Skeletal muscle satellite cell (primary cell): Measurements from ENCODE around the gene MEST. TPM values are rescaled to one million over a fixed set of nuclear protein-coding genes. Genes with fewer than 3 reads are reported as not detected.
"Not testable (repeated sequence)": the region's sequence is repeated elsewhere in the genome, so short reads cannot be mapped to it uniquely, and the experiment has no call there.

Experiments
- H3K27me3 ChIP-seq: 2 replicates; pipeline ENCODE4 v1.7.0; 2013; ENCODE audit warnings: low read length; ENCODE audit not compliant: control insufficient read depth, insufficient read depth
- H3K36me3 ChIP-seq: 2 replicates; pipeline ENCODE4 v1.7.0; 2013; ENCODE audit warnings: mild to moderate bottlenecking, control low read depth, low read length; ENCODE audit not compliant: insufficient read depth
- H3K4me1 ChIP-seq: 2 replicates; pipeline ENCODE4 v1.7.0; 2013; ENCODE audit warnings: low read length; ENCODE audit not compliant: control insufficient read depth, insufficient read depth
- H3K4me2 ChIP-seq: 2 replicates; pipeline ENCODE4 v1.7.0; 2013; ENCODE audit warnings: mild to moderate bottlenecking, low read length
- H3K4me3 ChIP-seq: 2 replicates; pipeline ENCODE4 v1.7.0; 2013; ENCODE audit warnings: low read length
- H3K9ac ChIP-seq: 2 replicates; pipeline ENCODE4 v1.7.0; 2013; ENCODE audit warnings: mild to moderate bottlenecking, low read depth, low read length, moderate library complexity
- H3K9me3 ChIP-seq: replicated peaks from 2 replicates; pipeline ENCODE4 v1.7.0; 2013; ENCODE audit warnings: mild to moderate bottlenecking, control low read depth, low read length
- total RNA-seq: library from RNA; depleted of rRNA; stranded (reverse); fragments of >200 nt; gene quantifications from 2 replicates; pipeline ENCODE4 v1.2.3, GENCODE V29; 2012; rRNA removed

The MEST gene, protein sequence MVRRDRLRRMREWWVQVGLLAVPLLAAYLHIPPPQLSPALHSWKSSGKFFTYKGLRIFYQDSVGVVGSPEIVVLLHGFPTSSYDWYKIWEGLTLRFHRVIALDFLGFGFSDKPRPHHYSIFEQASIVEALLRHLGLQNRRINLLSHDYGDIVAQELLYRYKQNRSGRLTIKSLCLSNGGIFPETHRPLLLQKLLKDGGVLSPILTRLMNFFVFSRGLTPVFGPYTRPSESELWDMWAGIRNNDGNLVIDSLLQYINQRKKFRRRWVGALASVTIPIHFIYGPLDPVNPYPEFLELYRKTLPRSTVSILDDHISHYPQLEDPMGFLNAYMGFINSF
- total RNA-seq = 25.3 and 41.3 TPM in 2 replicates

DNA sequence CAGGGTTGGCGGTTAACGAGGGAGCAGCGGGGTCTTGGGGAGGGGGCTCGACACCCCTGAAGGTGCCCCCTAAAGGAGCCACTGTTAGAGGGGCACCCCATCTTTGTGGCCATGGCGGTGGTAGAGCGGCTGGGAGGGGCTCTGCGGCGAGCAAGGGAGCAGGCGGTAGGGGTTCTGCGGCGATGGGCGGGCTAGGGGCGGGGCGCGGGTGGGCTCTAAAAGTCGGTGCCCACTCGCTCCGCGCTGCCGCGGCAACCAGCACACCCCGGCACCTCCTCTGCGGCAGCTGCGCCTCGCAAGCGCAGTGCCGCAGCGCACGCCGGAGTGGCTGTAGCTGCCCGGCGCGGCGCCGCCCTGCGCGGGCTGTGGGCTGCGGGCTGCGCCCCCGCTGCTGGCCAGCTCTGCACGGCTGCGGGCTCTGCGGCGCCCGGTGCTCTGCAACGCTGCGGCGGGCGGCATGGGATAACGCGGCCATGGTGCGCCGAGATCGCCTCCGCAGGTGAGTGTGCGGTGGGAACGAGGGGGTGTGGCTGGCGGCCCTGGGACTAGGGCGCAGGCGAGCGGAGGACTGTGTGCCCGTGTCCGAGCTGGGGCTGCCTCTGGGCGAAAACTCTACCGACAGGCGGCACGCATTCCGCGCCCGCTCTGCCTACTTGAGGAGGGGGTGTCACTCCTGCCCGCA is at the start of gene MEST:
MEST (plus strand) TSS at position 245 of the 682 bp plus-strand sequence; CDS start at position 474, 229 bp downstream.
- H3K9ac ChIP-seq = peak within 1 kb of the TSS; percentile 32
- H3K4me2 ChIP-seq = peak within 1 kb of the TSS; percentile 77
- peaks cover 21% of the 10 kb centered on the region for H3K4me1 ChIP-seq
- no peaks in the 10 kb centered on the region for H3K9me3 ChIP-seq
- peak within 1 kb of the TSS; percentile 63 for H3K4me3 ChIP-seq
- H3K36me3 ChIP-seq = no peaks in the 10 kb centered on the region
- peaks cover 45% of the 10 kb centered on the region for H3K27me3 ChIP-seq

DNA sequence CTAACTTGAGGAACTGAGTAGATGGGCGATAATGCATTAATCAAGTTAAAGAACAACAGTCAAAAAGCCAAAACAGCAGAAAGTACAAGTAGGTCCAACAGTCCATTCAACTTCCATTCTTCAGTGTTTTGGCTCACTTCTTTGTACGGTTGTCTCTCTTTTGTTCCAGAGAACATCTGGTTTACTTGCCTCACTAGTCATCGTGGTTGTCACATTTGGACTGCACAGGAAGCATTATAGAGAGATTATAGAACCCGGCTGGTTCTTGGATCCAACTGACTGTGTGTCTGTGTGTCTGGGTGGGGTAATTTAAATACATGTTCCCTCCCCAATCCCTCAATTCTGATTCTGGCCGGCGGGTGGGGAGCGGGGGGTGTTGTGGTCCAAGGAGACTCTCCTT is 49.3 kb upstream of the MEST start:
- Histone ChIP-seq H3K27me3 (no peaks in the 10 kb centered on the region), H3K9me3 (no peaks in the 10 kb centered on the region), H3K4me3 (no peak overlapping the region), H3K9ac (no peak overlapping the region), H3K4me2 (no peak overlapping the region), H3K36me3 (no peaks in the 10 kb centered on the region), H3K4me1 (peaks cover 11% of the 10 kb centered on the region)

DNA sequence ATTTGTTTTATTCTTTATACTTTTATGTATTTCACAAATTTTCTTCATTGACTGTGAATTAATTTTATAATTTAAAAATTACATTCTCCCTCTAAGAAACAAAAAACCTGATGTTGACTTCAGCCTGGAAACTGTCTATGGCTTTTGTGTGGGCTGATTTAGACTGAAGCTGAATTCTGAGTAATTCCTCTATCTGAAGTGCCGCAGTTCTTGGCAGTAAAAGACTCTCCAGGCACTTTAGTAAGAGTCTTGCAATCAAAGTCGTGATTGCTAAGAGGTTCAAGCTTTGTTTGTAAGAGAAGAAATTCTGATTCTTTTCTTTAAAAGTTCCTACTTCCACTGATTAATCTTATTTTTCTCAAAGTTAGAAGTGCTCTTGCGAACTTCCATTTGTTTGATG is 47.7 kb upstream of the MEST start:
- H3K36me3 ChIP-seq = no peaks in the 10 kb centered on the region
- H3K9ac ChIP-seq = no peak overlapping the region
- H3K4me3 ChIP-seq = no peak overlapping the region
- no peaks in the 10 kb centered on the region for H3K27me3 ChIP-seq
- H3K4me1 ChIP-seq = peaks cover 11% of the 10 kb centered on the region
- H3K9me3 ChIP-seq = no peaks in the 10 kb centered on the region
- no peak overlapping the region for H3K4me2 ChIP-seq

DNA sequence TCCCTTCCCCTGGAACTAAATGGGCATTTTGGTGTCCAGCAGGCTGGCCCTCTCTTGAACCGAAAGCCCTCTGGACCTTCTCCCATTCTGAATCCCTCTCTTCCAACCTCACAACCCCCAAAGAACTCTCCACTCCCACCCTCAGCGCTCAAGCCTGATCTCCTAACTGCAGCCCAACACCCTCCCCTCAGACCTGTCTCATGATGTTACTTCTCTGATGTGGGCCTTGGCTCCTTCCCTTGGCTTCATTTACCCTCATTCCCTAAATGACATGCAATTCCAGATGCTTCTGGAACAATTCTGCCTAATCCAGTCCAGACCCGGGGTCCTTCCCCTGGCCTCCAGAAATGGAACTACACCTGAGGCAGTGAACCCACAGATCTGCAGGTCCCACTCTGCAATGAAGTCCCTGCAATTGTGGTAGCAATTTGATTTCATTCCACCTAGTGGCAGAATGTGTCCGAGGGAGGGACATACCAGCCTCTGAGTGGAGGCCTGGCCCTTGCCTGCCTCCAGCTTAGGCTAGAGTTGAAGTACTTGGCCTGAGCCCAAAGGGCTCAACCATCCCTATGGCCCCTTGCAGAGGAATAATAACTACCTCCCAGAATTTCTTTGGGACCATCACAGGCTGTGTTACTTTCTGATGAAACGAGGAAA is 47.0 kb upstream of the MEST start:
- Histone ChIP-seq H3K9me3 (no peaks in the 10 kb centered on the region), H3K36me3 (no peaks in the 10 kb centered on the region), H3K27me3 (no peaks in the 10 kb centered on the region), H3K9ac (no peak overlapping the region), H3K4me3 (no peak overlapping the region), H3K4me1 (peaks cover 11% of the 10 kb centered on the region), H3K4me2 (no peak overlapping the region)

DNA sequence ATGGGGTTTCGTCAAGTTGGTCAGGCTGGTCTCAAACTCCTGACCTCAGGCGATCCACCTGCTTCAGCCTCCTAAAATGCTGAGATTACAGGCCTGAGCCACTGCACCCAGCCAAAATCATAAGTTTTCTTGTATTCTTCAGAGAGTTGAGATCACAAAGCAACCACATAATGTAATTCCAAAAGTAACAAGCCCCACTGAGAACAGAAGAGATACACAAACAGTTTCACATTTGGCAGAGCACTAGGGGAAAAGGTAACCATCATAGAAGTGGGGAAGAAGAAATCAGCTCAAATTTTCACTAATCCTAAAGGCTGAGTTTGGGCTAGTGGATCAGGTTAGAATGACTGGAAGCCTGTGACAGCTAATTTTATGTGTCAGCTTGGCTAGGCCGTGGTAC is 45.6 kb upstream of the MEST start:
- H3K36me3 ChIP-seq = no peaks in the 10 kb centered on the region
- no peak overlapping the region for H3K4me2 ChIP-seq
- H3K4me3 ChIP-seq = no peak overlapping the region
- H3K4me1 ChIP-seq = peaks cover 6% of the 10 kb centered on the region
- no peak overlapping the region for H3K9ac ChIP-seq
- H3K9me3 ChIP-seq = no peaks in the 10 kb centered on the region
- no peaks in the 10 kb centered on the region for H3K27me3 ChIP-seq

DNA sequence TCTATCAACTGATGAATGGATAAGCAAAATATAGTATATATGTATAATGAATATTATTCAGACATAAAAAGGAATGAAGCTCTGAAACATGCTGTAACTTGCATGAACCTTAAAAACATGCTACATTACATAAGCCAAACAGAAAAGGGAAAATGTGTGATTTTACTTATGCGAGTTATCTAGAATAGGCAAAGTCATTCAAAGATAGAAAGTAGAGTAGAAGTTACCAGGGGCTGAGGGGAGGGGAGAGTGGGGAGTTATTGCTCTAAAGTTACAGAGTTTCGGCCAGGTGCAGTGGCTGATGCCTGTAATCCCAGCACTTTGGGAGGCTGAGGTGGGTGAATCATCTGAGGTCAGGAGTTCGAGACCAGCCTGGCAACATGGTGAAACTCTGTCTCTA is 40.5 kb upstream of the MEST start:
- not testable (repeated sequence) for H3K4me1 ChIP-seq, H3K36me3 ChIP-seq, H3K4me3 ChIP-seq, H3K9me3 ChIP-seq, H3K9ac ChIP-seq, H3K4me2 ChIP-seq
- H3K27me3 ChIP-seq = peaks cover 14% of the 10 kb centered on the region

DNA sequence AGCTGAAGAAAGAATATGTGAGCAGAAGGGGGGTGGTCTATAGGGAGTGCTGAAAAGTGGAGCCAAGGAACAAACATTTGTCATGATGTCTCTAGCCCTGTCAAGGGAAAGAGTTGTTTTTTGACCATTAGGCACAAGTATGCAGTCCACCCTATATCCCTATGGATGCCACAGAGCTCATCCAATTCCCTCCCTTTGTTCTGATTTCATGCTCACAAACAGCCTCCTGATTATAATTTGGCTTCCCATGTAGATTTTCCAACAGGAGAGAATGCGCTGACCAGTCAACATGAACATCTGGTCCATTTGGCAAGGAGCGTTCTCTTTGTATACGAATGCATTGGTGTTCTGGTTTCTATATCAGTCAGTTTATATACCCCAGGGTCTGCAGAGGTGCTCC is 38.9 kb upstream of the MEST start:
- Histone ChIP-seq H3K4me1 (no peaks in the 10 kb centered on the region), H3K27me3 (peaks cover 14% of the 10 kb centered on the region), H3K36me3 (no peaks in the 10 kb centered on the region), H3K9ac (no peak overlapping the region), H3K4me2 (no peak overlapping the region), H3K9me3 (no peaks in the 10 kb centered on the region), H3K4me3 (no peak overlapping the region)

DNA sequence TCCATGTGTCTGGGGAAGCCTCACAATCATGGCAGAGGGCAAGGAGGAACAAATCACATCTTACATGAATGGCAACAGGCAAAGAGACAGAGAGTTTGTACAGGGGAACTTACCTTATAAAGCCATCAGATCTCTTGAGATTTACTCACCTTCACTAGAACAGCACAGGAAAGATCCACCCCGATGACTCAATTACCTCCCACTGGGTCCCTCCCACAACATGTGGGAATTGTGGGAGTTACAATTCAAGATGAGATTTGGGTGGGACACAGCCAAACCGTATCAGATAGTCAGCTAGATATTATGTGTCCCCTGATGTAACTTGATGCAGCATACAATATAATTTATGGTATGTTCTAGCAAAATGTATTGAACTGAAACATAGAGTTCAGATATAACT is 36.9 kb upstream of the MEST start:
- H3K9ac ChIP-seq = no peak overlapping the region
- H3K4me3 ChIP-seq = no peak overlapping the region
- no peaks in the 10 kb centered on the region for H3K36me3 ChIP-seq
- no peaks in the 10 kb centered on the region for H3K9me3 ChIP-seq
- H3K27me3 ChIP-seq = peaks cover 14% of the 10 kb centered on the region
- H3K4me1 ChIP-seq = no peaks in the 10 kb centered on the region
- no peak overlapping the region for H3K4me2 ChIP-seq

DNA sequence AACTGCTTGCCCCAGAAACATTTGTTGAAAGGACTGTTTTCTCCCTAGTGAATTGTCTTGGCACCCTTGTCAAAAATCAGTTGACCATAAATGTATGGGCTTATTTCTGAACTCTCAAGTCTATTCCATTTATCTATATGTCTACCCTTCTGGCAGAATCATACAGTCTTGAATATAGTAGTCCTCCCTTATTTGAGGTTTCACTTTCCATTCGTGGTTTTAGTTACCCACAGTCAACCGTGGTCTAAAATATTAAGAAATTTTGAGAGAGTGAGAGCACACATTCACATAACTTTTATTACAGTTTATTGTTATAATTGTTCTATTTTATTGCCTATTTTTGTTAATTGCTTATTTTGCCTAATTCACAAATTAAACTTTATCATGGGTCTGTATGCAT is 33.6 kb upstream of the MEST start:
- no peak overlapping the region for H3K4me3 ChIP-seq

DNA sequence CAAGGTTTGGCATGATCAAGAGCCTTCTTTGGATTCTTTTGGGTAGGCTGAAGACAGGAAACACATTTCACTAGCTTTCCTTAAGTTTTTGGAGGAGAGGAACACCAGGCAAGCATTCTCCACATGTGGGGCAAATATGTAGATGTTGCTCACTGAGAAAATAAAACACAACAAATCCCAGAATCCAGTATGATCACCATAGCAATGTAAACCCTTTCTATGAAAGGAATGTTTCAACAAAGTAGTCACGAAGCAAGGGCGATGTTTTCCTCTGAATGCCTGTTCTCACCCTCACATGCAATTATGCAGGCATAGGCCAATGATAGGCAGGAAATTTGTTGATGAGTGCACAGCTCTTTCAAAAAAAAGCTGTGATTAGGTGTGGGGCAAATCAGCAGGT is 30.6 kb upstream of the MEST start:
- H3K27me3 ChIP-seq = peaks cover 4% of the 10 kb centered on the region

More for the DNA sequence above, 33.6 kb upstream of the MEST start:
- Histone ChIP-seq H3K9ac (no peak overlapping the region), H3K4me1 (no peaks in the 10 kb centered on the region), H3K4me2 (no peak overlapping the region), H3K36me3 (no peaks in the 10 kb centered on the region), H3K9me3 (no peaks in the 10 kb centered on the region), H3K27me3 (peaks cover 11% of the 10 kb centered on the region)

DNA sequence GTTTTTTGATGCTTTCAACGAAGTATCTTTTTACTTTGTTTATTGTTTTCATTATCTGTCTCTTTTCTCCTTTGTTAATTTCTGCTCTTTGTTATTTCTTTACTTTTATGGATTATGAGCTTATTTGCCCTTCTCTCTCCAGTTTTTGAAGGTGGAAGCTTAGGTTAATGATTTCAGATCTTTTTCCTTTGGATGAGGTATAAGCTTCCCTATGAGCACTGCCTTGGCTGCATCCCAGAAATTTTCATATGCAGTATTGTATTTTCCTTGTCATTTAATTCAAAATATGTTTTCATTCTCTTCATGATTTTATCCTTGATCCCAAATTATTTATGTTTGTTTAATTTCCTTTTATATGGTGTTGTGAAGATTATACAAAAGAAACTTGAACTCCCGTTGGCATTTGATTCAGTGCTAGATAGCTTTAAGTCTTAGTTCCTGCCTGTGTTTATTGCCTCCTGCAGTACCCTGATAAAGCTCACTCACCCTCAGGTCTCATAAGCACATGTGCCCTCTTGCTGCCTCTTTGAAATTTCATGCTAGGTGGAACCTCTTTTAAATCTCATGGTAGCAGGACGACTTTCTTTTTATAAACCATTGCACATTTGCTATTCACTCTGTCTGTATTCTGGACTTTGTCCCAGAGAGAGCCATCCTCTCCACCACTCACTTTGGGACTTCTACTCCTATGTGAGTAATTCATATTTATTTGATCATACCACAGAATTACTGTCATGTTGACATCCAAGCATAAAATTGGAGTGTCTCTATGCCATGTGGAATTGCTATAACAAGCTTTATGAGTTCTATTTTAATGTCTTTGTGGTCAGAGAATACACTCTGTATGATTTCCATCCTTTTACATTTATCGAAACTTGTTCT is 28.1 kb upstream of the MEST start:
- no peaks in the 10 kb centered on the region for H3K9me3 ChIP-seq
- no peaks in the 10 kb centered on the region for H3K36me3 ChIP-seq
- no peak overlapping the region for H3K4me3 ChIP-seq
- no peak overlapping the region for H3K9ac ChIP-seq
- no peaks in the 10 kb centered on the region for H3K4me1 ChIP-seq
- peaks cover 4% of the 10 kb centered on the region for H3K27me3 ChIP-seq
- H3K4me2 ChIP-seq = no peak overlapping the region

More for the DNA sequence above, 30.6 kb upstream of the MEST start:
- H3K9ac ChIP-seq = no peak overlapping the region
- H3K4me2 ChIP-seq = no peak overlapping the region
- no peaks in the 10 kb centered on the region for H3K9me3 ChIP-seq
- H3K4me3 ChIP-seq = no peak overlapping the region
- no peaks in the 10 kb centered on the region for H3K4me1 ChIP-seq
- no peaks in the 10 kb centered on the region for H3K36me3 ChIP-seq
